H1 (cell line): Measurements from ENCODE around the gene SORBS1. TPM values are rescaled to one million over a fixed set of nuclear protein-coding genes. Genes with fewer than 3 reads are reported as not detected.

Experiments
- CTCF ChIA-PET: fragments of 300-600 bp; sonication (Branson Sonifier 250); formaldehyde crosslinking; loops from one replicate; lab custom pipeline; 2021; ENCODE audit not compliant: partially characterized antibody; lab: Charles Lee
- POLR2A ChIA-PET: fragments of 300-600 bp; sonication (Branson Sonifier 250); formaldehyde crosslinking; loops from one replicate; lab custom pipeline; 2021; ENCODE audit warnings: inconsistent platforms; ENCODE audit not compliant: partially characterized antibody; lab: Charles Lee
- DNase-seq, 2 experiments: peaks; one replicate each; pipeline versions ENCODE4 v3.0.0 to v3.0.0-alpha.2; 2010 to 2022; ENCODE audit warnings: low spot score in 2 of 2, low read depth in 1 of 2, mixed read lengths in 1 of 2
- FAIRE-seq: peaks from 2 replicates; lab custom pipeline; 2011; peaks lifted over from hg19 to GRCh38; lab: Jason Lieb, UNC
- H2AFZ ChIP-seq: 2 replicates; pipeline ENCODE4 v1.8.1; 2012; ENCODE audit warnings: low read length, inconsistent platforms
- H2AK5ac ChIP-seq: 2 replicates; pipeline ENCODE4 v1.6.1; 2013; ENCODE audit warnings: low read depth, low read length
- H2BK120ac ChIP-seq: replicated peaks from 2 replicates; pipeline ENCODE3; 2013; ENCODE audit warnings: low read depth, low read length, inconsistent platforms
- H2BK12ac ChIP-seq: 2 replicates; pipeline ENCODE4 v1.6.1; 2013; ENCODE audit warnings: low read depth, low read length
- H2BK15ac ChIP-seq: 2 replicates; pipeline ENCODE4 v1.6.1; 2013; ENCODE audit warnings: low read length
- H2BK20ac ChIP-seq: 2 replicates; pipeline ENCODE4 v1.6.1; 2013; ENCODE audit warnings: low read length
- H2BK5ac ChIP-seq: 2 replicates; pipeline ENCODE4 v1.6.1; 2013; ENCODE audit warnings: low read depth, low read length
- H3K14ac ChIP-seq: 2 replicates; pipeline ENCODE4 v1.6.1; 2013; ENCODE audit warnings: inconsistent platforms; ENCODE audit not compliant: insufficient read length
- H3K18ac ChIP-seq: 2 replicates; pipeline ENCODE4 v1.6.1; 2013; ENCODE audit warnings: low read length; ENCODE audit errors: extremely low read depth
- H3K23ac ChIP-seq: 2 replicates; pipeline ENCODE4 v1.6.1; 2013; ENCODE audit warnings: inconsistent platforms; ENCODE audit not compliant: insufficient read length
- H3K23me2 ChIP-seq: 2 replicates; pipeline ENCODE4 v1.6.1; 2013; ENCODE audit warnings: low read depth, low read length
- H3K27ac ChIP-seq: 2 replicates; pipeline ENCODE4 v1.6.1; 2011; ENCODE audit warnings: low read depth, low read length, inconsistent platforms
- H3K27me3 ChIP-seq, 4 experiments: replicated peaks in 1 of 4; 1 replicate in 1 of 4; 2 replicates in 3 of 4; pipeline versions ENCODE4 v1.6.1 to v1.8.1; 2011 to 2013; ENCODE audit warnings: low read length in 3 of 4, mild to moderate bottlenecking in 3 of 4, inconsistent platforms in 2 of 4, mixed read lengths in 2 of 4, moderate library complexity in 1 of 4; ENCODE audit not compliant: control insufficient read depth in 3 of 4, insufficient read depth in 3 of 4; ENCODE audit errors: extremely low read depth in 1 of 4
- H3K36me3 ChIP-seq, 4 experiments: 2 replicates each; pipeline versions ENCODE4 v1.6.1 to v1.8.1; 2011 to 2013; ENCODE audit warnings: mild to moderate bottlenecking in 4 of 4, low read length in 3 of 4, moderate library complexity in 2 of 4, control low read depth in 1 of 4, inconsistent platforms in 1 of 4; ENCODE audit not compliant: insufficient read depth in 4 of 4, control insufficient read depth in 2 of 4
- H3K4ac ChIP-seq: replicated peaks from 2 replicates; pipeline ENCODE3; 2013; ENCODE audit warnings: low read length, low read depth, mixed read lengths, inconsistent platforms; ENCODE audit not compliant: insufficient read length
- H3K4me1 ChIP-seq, 4 experiments: replicated peaks in 1 of 4; 1 replicate in 1 of 4; 2 replicates in 3 of 4; pipeline versions ENCODE4 v1.6.1 to v1.8.1; 2011 to 2013; ENCODE audit warnings: low read length in 3 of 4, inconsistent platforms in 2 of 4, mixed read lengths in 1 of 4; ENCODE audit not compliant: insufficient read depth in 4 of 4, control insufficient read depth in 3 of 4
- H3K4me2 ChIP-seq, 2 experiments: 2 replicates each; pipeline versions ENCODE4 v1.6.1 to v1.8.1; 2011 to 2013; ENCODE audit warnings: low read depth in 2 of 2, low read length in 2 of 2, control low read depth in 1 of 2, inconsistent platforms in 1 of 2, mild to moderate bottlenecking in 1 of 2; ENCODE audit not compliant: insufficient read depth in 1 of 2
- H3K4me3 ChIP-seq, 4 experiments: fragments of 200-600, 300-600 bp in 1 of 4; sonication (generic), shearing (Covaris generic), sonication (Bioruptor Twin) in 1 of 4; 2 replicates each; pipeline versions ENCODE4 v1.5.1 to v1.8.1; 2011 to 2016; ENCODE audit warnings: low read length in 4 of 4, low read depth in 3 of 4, control low read depth in 2 of 4, inconsistent platforms in 2 of 4, mild to moderate bottlenecking in 2 of 4, mixed read lengths in 1 of 4, moderate library complexity in 1 of 4; ENCODE audit not compliant: insufficient read depth in 2 of 4; ENCODE audit errors: extremely low read depth in 1 of 4
- H3K56ac ChIP-seq: replicated peaks from 2 replicates; pipeline ENCODE3; 2013; ENCODE audit warnings: low read depth, mild to moderate bottlenecking, mixed read lengths, low read length, inconsistent platforms; ENCODE audit not compliant: insufficient read length
- H3K79me1 ChIP-seq: 2 replicates; pipeline ENCODE4 v1.6.1; 2013; ENCODE audit warnings: low read depth, low read length, control low read depth
- H3K79me2 ChIP-seq, 2 experiments: 2 replicates each; pipeline versions ENCODE4 v1.6.1 to v1.8.1; 2012 to 2013; ENCODE audit warnings: low read length in 2 of 2, mild to moderate bottlenecking in 2 of 2, inconsistent platforms in 1 of 2; ENCODE audit not compliant: insufficient read depth in 2 of 2, control insufficient read depth in 1 of 2
- H3K9ac ChIP-seq, 4 experiments: replicated peaks in 1 of 4; 1 replicate in 1 of 4; 2 replicates in 3 of 4; pipeline versions ENCODE4 v1.6.1 to v1.8.1; 2011 to 2013; ENCODE audit warnings: low read depth in 3 of 4, low read length in 3 of 4, control low read depth in 2 of 4, mild to moderate bottlenecking in 2 of 4, moderate library complexity in 2 of 4, inconsistent platforms in 1 of 4; ENCODE audit errors: extremely low read depth in 1 of 4
- H3K9me3 ChIP-seq, 2 experiments: 2 replicates each; pipeline versions ENCODE4 v1.6.1 to v1.8.1; 2012 to 2013; ENCODE audit warnings: mild to moderate bottlenecking in 2 of 2, moderate library complexity in 2 of 2, control low read depth in 1 of 2, inconsistent platforms in 1 of 2, low read depth in 1 of 2, low read length in 1 of 2, mixed read lengths in 1 of 2; ENCODE audit not compliant: insufficient read depth in 2 of 2
- H4K20me1 ChIP-seq, 2 experiments: replicated peaks in 1 of 2; 2 replicates each; pipeline versions ENCODE3 to v1.8.1; 2011 to 2013; ENCODE audit warnings: inconsistent platforms in 2 of 2, low read length in 2 of 2, mild to moderate bottlenecking in 1 of 2; ENCODE audit not compliant: insufficient read depth in 2 of 2, control insufficient read depth in 1 of 2
- H4K5ac ChIP-seq: 2 replicates; pipeline ENCODE4 v1.6.1; 2013; ENCODE audit warnings: low read length, low read depth, mixed read lengths, inconsistent platforms; ENCODE audit not compliant: insufficient read length
- H4K8ac ChIP-seq: 2 replicates; pipeline ENCODE4 v1.8.0; 2013; ENCODE audit warnings: mild to moderate bottlenecking, moderate library complexity, low read length, inconsistent platforms; ENCODE audit not compliant: insufficient read depth; ENCODE audit errors: extremely low read depth
- H4K91ac ChIP-seq: replicated peaks from 2 replicates; pipeline ENCODE3; 2013; ENCODE audit warnings: low read length, mixed read lengths, inconsistent platforms; ENCODE audit not compliant: insufficient read length
- MAFK ChIP-seq: IDR thresholded peaks from 2 replicates; pipeline ENCODE4 v1.6.1; 2012; ENCODE audit warnings: low read depth, mild to moderate bottlenecking, improper control_type of control experiment, low read length
- NANOG ChIP-seq: IDR thresholded peaks from 2 replicates; pipeline ENCODE4 v1.6.1; 2011; ENCODE audit warnings: low read length, low read depth, mild to moderate bottlenecking, inconsistent platforms; ENCODE audit not compliant: insufficient read depth, poor library complexity, severe bottlenecking
- NRF1 ChIP-seq: IDR thresholded peaks from 2 replicates; pipeline ENCODE4 v1.6.1; 2011; ENCODE audit warnings: mild to moderate bottlenecking, low read depth, low read length, improper control_type of control experiment
- SP1 ChIP-seq: IDR thresholded peaks from 2 replicates; pipeline ENCODE4 v1.6.1; 2011; ENCODE audit warnings: low read depth, low read length
- TEAD4 ChIP-seq: IDR thresholded peaks from 2 replicates; pipeline ENCODE4 v1.6.1; 2012; ENCODE audit warnings: low read depth, low read length, inconsistent platforms, mixed read lengths
- WGBS, 2 experiments: shearing (Covaris generic) in 1 of 2; methylation state at CpG; one replicate each; pipeline versions ENCODE4 v1.1.6 to v1.1.7; 2013 to 2015; ENCODE audit warnings: low lambda C conversion rate in 2 of 2, mixed read lengths in 2 of 2, inconsistent platforms in 1 of 2, low coverage in 1 of 2, missing lambda C conversion rate in 1 of 2; ENCODE audit not compliant: insufficient replicate concordance in 2 of 2, insufficient coverage in 1 of 2, insufficient read length in 1 of 2; ENCODE audit errors: extremely low coverage in 1 of 2, missing lambda C conversion rate in 1 of 2; 5-methylcytosine and 5-hydroxymethylcytosine counted together
- polyA plus RNA-seq, 7 experiments: library from polyadenylated mRNA; depleted of rRNA in 3 of 7; stranded (reverse) in 5 of 7; unstranded in 2 of 7; fragments of >200 nt in 5 of 7; fragments of 200-250 nt in 2 of 7; gene quantifications; 1 replicate in 5 of 7; 2 replicates in 1 of 7; 4 replicates in 1 of 7; pipeline versions ENCODE4 v1.2.1 to v1.2.3, GENCODE V29; 2011 to 2013; ENCODE audit warnings: missing spikeins in 2 of 7, mixed read lengths in 2 of 7
- total RNA-seq: library from RNA; stranded (reverse); fragmentation: NEBNext Ultra II Directional; extraction: Animal tissue kit (Norgen Biotek cat#: 25700); gene quantifications from 2 replicates; pipeline ENCODE4 v1.2.1, GENCODE V29; 2021

The SORBS1 gene
- total and polyA plus RNA-seq, 2 of the 8 experiments (the other 6 are each of a cell fraction or from before 2014, with no cell fraction given): 16.0 to 35.0 TPM

DNA sequence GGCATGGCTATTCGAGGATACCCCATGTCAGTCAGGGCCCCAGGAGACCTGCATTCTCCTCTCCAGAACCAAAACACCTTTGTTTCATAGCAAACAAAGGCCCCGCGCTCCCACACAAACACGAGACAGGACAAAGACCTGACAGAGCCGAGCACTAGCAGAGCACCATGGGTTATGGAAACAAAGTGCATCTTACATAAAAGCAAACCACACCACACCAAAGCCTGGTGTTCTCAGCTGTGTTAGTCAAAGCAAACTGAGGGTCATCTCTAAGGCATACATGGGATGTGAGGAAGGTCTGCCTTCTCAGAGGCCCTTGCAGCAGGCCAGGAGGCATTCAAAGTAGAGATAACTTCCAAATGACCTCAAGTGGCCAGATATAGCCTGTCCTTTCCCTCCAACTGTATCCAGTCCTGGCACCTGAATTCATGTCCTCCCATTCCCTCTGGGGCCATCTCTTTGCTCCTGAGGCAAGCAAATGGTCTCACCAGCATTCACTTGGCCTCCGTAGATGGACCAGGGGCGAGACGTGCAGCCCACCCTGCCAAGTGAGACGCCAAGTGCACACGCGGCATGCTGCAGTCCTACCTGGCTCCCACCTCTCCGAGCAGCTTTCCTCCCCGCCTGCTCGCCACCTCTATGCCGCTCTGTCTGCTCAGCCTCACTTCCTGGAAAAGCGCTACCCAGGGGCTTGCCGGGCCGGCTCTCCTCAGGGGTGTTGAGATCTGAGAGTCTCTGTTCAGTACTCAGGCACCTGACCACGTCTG lies 225.1 kb downstream of the SORBS1 start:
- WGBS, 2 experiments: 91% methylated on average over 19 of the region's 19 CpGs; no CpG with 5 or more reads in 1 of the 2 experiments
- Histone ChIP-seq H3K36me3 (peaks cover 0 to 3% (median 0%) of the 10 kb centered on the region in 4 experiments; a peak in 1 of 8 replicates), H2BK20ac (no peak overlapping the region), H4K91ac (no peak overlapping the region), H3K56ac (no peak overlapping the region), H3K9me3 (no peaks in the 10 kb centered on the region), H3K4me2 (no peak overlapping the region), H2BK12ac (peak overlapping the region; percentile 43; the same call in 1 of the 2 replicates), H2BK15ac (no peak overlapping the region), H2BK120ac (no peak overlapping the region), H2BK5ac (peak overlapping the region; percentile 58; the same call in 1 of the 2 replicates), H2AFZ (no peak overlapping the region), H3K9ac (no peak overlapping the region), H3K27me3 (no peaks in the 10 kb centered on the region), H4K20me1 (peaks cover 0 to 2% of the 10 kb centered on the region in 2 experiments), H3K79me2 (no peaks in the 10 kb centered on the region), H4K5ac (no peak overlapping the region), H3K18ac (no peak overlapping the region), H3K4me1 (peaks cover 0 to 6% (median 0%) of the 10 kb centered on the region in 4 experiments; a peak in 1 of 7 replicates), H3K79me1 (no peaks in the 10 kb centered on the region), H3K23ac (no peak overlapping the region), H3K4me3 (no peak overlapping the region), H3K4ac (no peak overlapping the region), H3K27ac (no peak overlapping the region), H3K14ac (no peak overlapping the region), H3K23me2 (no peaks in the 10 kb centered on the region), H4K8ac (no peak overlapping the region), H2AK5ac (no peak overlapping the region)
- POLR2A ChIA-PET: no interaction called here
- DNase-seq (no peak), FAIRE-seq (no peak)
- CTCF ChIA-PET: interaction anchor here (1.0 to 2.0 kb wide), 8 partner anchors 9 to 203 kb away, joined by 3 to 11 read pairs (median 4); no protein-coding TSS in a partner anchor
- TF ChIP-seq NRF1 (no peak), TEAD4 (no peak), MAFK (no peak), SP1 (no peak), NANOG (no peak)
